ENCODE results near the gene CEP97. TPM values are rescaled to one million over a fixed set of nuclear protein-coding genes. Genes with fewer than 3 reads are reported as not detected.

Gene CEP97
- total RNA-seq, 1 experiment from 2014 or later: 12.0 TPM

DNA sequence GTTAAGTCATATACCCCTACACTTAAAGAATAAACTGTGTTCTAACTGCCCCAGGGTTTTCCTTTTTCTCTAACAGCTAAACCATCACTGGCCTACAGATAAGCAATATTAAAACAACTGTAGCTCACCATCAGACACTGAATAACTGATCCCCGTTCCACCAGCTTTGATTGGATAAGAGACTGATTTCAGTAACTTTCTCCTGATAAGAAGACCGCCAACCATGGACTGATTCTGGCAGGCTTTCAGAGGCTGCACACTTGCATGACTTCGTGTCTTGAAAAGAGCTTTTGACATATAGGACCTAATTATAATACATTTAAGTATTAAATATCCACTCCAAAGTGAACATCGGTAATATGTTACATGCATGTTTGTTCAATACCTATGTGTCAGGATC lies 15.3 kb upstream of the CEP97 start (continued):
- TF ChIP-seq MLX (CRISPR knock-in tag; IDR thresholded peaks at IDR 0.05) (no peak), RORB (CRISPR knock-in tag; IDR thresholded peaks at IDR 0.05) (no peak)

- no peak for DNase-seq (ENCODE audit: low spot score)
- no peak for ATAC-seq
- H3K4me1 Mint-ChIP-seq: no peaks in the 10 kb centered on the region
- peaks cover 2% of the 10 kb centered on the region; the same call in 1 of the 2 replicates for H3K27me3 Mint-ChIP-seq (ENCODE audit: low read depth)
- H3K27ac Mint-ChIP-seq: no peak overlapping the region
- CTCF ChIA-PET: interaction anchor here (0.6 kb wide), 1 partner anchor 13 kb away, joined by 3 read pairs; no protein-coding TSS in a partner anchor
- H3K4me3 Mint-ChIP-seq: no peak overlapping the region
- TF ChIP-seq ZNF512 (CRISPR knock-in tag; IDR thresholded peaks at IDR 0.05; ENCODE audit: borderline replicate concordance) (no peak), STAT6 (CRISPR knock-in tag; conservative IDR thresholded peaks at IDR 0.05; ENCODE audit: low read depth) (no peak), NFYB (CRISPR knock-in tag; conservative IDR thresholded peaks at IDR 0.05; ENCODE audit: low read depth) (no peak), ZBTB21 (CRISPR knock-in tag; IDR thresholded peaks at IDR 0.05; ENCODE audit: borderline replicate concordance) (no peak), TCF7 (CRISPR knock-in tag; IDR thresholded peaks at IDR 0.05; ENCODE audit: low read depth) (no peak), ZNF671 (CRISPR knock-in tag; IDR thresholded peaks at IDR 0.05) (no peak), JAZF1 (CRISPR knock-in tag; IDR thresholded peaks at IDR 0.05) (no peak), IRF2 (CRISPR knock-in tag; IDR thresholded peaks at IDR 0.05; ENCODE audit: borderline replicate concordance, low read depth) (no peak), ZNF416 (CRISPR knock-in tag; IDR thresholded peaks at IDR 0.05) (no peak)
- TF ChIP-seq, protein P1, sequence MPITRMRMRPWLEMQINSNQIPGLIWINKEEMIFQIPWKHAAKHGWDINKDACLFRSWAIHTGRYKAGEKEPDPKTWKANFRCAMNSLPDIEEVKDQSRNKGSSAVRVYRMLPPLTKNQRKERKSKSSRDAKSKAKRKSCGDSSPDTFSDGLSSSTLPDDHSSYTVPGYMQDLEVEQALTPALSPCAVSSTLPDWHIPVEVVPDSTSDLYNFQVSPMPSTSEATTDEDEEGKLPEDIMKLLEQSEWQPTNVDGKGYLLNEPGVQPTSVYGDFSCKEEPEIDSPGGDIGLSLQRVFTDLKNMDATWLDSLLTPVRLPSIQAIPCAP (CRISPR knock-in tag; IDR thresholded peaks at IDR 0.05): no peak
- TF ChIP-seq, protein P2, sequence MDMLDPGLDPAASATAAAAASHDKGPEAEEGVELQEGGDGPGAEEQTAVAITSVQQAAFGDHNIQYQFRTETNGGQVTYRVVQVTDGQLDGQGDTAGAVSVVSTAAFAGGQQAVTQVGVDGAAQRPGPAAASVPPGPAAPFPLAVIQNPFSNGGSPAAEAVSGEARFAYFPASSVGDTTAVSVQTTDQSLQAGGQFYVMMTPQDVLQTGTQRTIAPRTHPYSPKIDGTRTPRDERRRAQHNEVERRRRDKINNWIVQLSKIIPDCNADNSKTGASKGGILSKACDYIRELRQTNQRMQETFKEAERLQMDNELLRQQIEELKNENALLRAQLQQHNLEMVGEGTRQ (CRISPR knock-in tag; IDR thresholded peaks at IDR 0.05): no peak
- H3K36me3 Mint-ChIP-seq: no peaks in the 10 kb centered on the region
- no peaks in the 10 kb centered on the region for H3K9me3 Mint-ChIP-seq
- POLR2A ChIA-PET: no interaction called here
These were observed 6.0 kb upstream of the CEP97 start for GRCh38 chr3:101718455-101718854.

DNA sequence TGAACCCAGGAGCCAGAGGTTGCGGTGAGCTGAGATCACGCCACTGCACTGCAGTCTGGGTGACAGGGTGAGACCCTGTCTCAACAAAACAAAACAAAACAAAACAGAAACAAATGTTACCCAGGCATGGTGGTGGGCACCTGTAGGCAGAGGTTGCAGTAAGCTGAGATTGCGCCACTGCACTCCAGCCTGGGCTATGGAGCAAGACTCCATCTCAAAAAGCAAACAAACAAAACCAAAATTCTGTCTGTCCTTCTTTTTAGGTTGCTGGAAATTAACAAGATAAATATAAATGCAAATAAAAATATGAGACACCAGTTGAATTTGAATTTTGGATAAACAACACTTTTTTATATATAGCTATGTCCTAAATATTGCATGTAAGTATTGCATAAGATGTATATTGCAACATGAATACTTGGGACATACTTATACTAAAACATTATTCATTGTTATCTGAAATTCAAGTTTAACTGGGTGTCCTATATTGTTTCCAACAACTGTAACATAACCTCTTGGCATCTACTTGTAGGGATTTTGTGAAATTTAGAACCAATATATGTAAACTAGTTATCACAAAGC lies 4.7 kb upstream of the CEP97 start:
- no peak for ATAC-seq
- Mint-ChIP-seq H3K9me3 (no peaks in the 10 kb centered on the region), H3K36me3 (no peaks in the 10 kb centered on the region), H3K4me3 (no peak overlapping the region), H3K4me1 (0 out of 2 replicates have a peak, but pooled peaks cover 2% of the 10 kb centered on the region), H3K27ac (no peak overlapping the region), H3K27me3 (ENCODE audit: low read depth) (no peaks in the 10 kb centered on the region; the same call in 1 of the 2 replicates)
- CTCF ChIA-PET: no interaction called here
- DNase-seq (ENCODE audit: low spot score): no peak
- POLR2A ChIA-PET: interaction anchor here (0.5 to 0.6 kb wide), 2 partner anchors 54 to 341 kb away, joined by 4 read pairs; no protein-coding TSS in a partner anchor
- TF ChIP-seq ZNF138 (CRISPR knock-in tag; conservative IDR thresholded peaks at IDR 0.05): no peak
- no peak for TF ChIP-seq ZNF396 (CRISPR knock-in tag; IDR thresholded peaks at IDR 0.05; ENCODE audit: borderline replicate concordance)
- TF ChIP-seq USF1 (CRISPR knock-in tag; IDR thresholded peaks at IDR 0.05): no peak
- TF ChIP-seq FOXK1 (CRISPR knock-in tag; IDR thresholded peaks at IDR 0.05): no peak
- TF ChIP-seq, protein P3, sequence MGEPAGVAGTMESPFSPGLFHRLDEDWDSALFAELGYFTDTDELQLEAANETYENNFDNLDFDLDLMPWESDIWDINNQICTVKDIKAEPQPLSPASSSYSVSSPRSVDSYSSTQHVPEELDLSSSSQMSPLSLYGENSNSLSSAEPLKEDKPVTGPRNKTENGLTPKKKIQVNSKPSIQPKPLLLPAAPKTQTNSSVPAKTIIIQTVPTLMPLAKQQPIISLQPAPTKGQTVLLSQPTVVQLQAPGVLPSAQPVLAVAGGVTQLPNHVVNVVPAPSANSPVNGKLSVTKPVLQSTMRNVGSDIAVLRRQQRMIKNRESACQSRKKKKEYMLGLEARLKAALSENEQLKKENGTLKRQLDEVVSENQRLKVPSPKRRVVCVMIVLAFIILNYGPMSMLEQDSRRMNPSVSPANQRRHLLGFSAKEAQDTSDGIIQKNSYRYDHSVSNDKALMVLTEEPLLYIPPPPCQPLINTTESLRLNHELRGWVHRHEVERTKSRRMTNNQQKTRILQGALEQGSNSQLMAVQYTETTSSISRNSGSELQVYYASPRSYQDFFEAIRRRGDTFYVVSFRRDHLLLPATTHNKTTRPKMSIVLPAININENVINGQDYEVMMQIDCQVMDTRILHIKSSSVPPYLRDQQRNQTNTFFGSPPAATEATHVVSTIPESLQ (CRISPR knock-in tag; IDR thresholded peaks at IDR 0.05): no peak
- TF ChIP-seq NR1H2 (CRISPR knock-in tag; IDR thresholded peaks at IDR 0.05): no peak
- no peak for TF ChIP-seq ZNF121 (CRISPR knock-in tag; IDR thresholded peaks at IDR 0.05)
- TF ChIP-seq TCF7 (CRISPR knock-in tag; IDR thresholded peaks at IDR 0.05; ENCODE audit: low read depth): no peak
- TF ChIP-seq MXD4 (CRISPR knock-in tag; IDR thresholded peaks at IDR 0.05; ENCODE audit: borderline replicate concordance): no peak
- no peak for TF ChIP-seq HMGA2 (CRISPR knock-in tag; IDR thresholded peaks at IDR 0.05)
- no peak for TF ChIP-seq CREB1 (CRISPR knock-in tag; IDR thresholded peaks at IDR 0.05)

Data from WTC11 (cell line).